Colonic mucosa (tissue), 4 donors: ENCODE measurements around the gene STAB1. TPM values are rescaled to one million over a fixed set of nuclear protein-coding genes. Genes with fewer than 3 reads are reported as not detected.

Experiments
- DNase-seq: peaks from one replicate; pipeline ENCODE4 v3.0.0-alpha.2; 2020
- H3K27ac ChIP-seq: fragments of 200-600 bp; one replicate; pipeline ENCODE4 v1.8.0; 2021
- H3K27me3 ChIP-seq: fragments of 200-600 bp; one replicate; pipeline ENCODE4 v1.8.0; 2021
- H3K36me3 ChIP-seq: fragments of 200-600 bp; one replicate; pipeline ENCODE4 v1.8.0; 2021
- H3K4me1 ChIP-seq: fragments of 200-600 bp; one replicate; pipeline ENCODE4 v1.8.0; 2021; ENCODE audit warnings: mild to moderate bottlenecking
- H3K4me3 ChIP-seq: fragments of 200-600 bp; one replicate; pipeline ENCODE4 v1.8.0; 2021
- H3K9ac ChIP-seq, 2 donors: one replicate each; pipeline ENCODE4 v1.7.0; 2013; ENCODE audit warnings: control low read depth in 2 of 2, low read depth in 2 of 2, low read length in 2 of 2
- H3K9me3 ChIP-seq: fragments of 200-600 bp; one replicate; pipeline ENCODE4 v1.8.0; 2021
- intact Hi-C: fragments of 100-400 bp; cut with DNase I; formaldehyde crosslinking; loops from one replicate; pipeline ENCODE4 v1.14.1; 2022
- total RNA-seq, 2 donors: library from RNA; stranded (reverse); fragmentation: NEBNext Ultra II Directional in 1 of 2; extraction: Animal tissue kit (Norgen Biotek cat#: 25700) in 1 of 2; gene quantifications; one replicate each; pipeline ENCODE4 v1.2.1, GENCODE V29; 2021
- TF ChIP-seq, protein P1 (sequence below): fragments of 200-600 bp; IDR thresholded peaks from one replicate; pipeline ENCODE4 v1.8.0; 2022; ENCODE audit warnings: antibody characterized with exemption, mild to moderate bottlenecking
- donor health status: healthy.
- donor health status: DM: no; HTN: no; CAD: no.
- donor health status: DM: no; HTN: no; CAD: no.

STAB1 gene
- total RNA-seq, 2 donors from 2014 or later: 41.1 to 46.5 TPM

DNA sequence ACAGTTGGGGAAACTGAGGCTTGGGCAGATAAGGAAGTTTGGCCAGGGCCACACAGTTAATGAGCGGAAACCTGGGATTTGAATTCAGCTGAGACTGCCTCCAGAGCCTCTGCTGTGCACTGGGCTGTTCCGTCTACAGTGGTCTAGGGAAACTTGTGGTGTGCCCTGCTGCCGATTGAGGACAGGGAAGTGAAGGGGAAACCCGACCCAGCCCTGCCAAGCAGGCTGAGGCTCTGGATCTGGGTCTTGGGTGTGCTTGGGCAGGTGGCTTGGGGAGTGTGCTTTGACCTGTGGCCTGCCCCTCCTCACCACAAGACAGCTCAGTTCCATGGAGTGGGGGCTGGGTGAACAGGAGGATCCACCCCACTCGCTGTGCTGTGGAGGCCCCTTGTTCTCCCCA, 22.1 kb upstream of the STAB1 start:
- Histone ChIP-seq H3K27me3 (no peaks in the 10 kb centered on the region), H3K4me1 (no peaks in the 10 kb centered on the region), H3K27ac (no peak overlapping the region), H3K4me3 (no peak overlapping the region), H3K36me3 (peaks cover 5% of the 10 kb centered on the region), H3K9me3 (no peaks in the 10 kb centered on the region), H3K9ac (no peak overlapping the region)
- intact Hi-C loops: no loop called here
- TF ChIP-seq, protein P1, sequence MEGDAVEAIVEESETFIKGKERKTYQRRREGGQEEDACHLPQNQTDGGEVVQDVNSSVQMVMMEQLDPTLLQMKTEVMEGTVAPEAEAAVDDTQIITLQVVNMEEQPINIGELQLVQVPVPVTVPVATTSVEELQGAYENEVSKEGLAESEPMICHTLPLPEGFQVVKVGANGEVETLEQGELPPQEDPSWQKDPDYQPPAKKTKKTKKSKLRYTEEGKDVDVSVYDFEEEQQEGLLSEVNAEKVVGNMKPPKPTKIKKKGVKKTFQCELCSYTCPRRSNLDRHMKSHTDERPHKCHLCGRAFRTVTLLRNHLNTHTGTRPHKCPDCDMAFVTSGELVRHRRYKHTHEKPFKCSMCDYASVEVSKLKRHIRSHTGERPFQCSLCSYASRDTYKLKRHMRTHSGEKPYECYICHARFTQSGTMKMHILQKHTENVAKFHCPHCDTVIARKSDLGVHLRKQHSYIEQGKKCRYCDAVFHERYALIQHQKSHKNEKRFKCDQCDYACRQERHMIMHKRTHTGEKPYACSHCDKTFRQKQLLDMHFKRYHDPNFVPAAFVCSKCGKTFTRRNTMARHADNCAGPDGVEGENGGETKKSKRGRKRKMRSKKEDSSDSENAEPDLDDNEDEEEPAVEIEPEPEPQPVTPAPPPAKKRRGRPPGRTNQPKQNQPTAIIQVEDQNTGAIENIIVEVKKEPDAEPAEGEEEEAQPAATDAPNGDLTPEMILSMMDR: no peak
- no peak for DNase-seq

DNA sequence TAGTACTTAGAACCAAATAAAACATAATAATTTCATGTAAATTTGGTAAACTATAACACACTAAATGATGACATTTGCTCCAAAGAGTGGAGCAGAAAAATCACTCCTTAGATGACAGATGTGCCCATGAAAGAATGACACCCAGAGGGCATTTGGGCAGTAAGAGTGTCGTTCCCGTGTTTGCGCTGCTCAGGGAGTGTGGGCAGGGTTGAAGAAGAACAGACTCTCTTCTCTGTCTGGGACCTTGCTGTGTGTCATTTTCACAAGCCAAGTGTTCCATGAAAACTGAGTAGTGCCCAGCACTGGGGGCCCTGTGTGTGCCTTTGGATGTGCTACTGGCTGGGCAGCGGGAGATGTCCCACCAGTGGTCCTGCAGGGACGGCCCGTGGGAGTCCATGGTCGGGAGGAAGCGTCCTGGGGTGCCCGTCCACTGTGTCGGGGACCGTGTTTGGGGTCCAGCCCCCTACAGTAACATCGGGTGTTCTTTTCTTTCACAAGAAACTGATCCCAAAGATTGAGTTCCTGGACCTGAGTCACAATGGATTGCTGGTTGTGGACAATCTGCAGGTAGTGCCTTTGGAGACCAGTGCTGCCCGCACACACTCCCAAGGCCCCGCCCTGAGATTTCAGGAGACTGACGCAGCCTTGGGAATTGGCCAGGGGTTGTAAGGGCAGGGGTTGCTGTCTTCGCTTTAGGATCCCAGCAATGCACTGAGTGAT, 17.9 kb upstream of the STAB1 start:
- TF ChIP-seq, protein P1: no peak
- H3K9me3 ChIP-seq: no peaks in the 10 kb centered on the region
- peaks cover 11% of the 10 kb centered on the region for H3K36me3 ChIP-seq
- H3K9ac ChIP-seq: no peak overlapping the region
- H3K27me3 ChIP-seq: no peaks in the 10 kb centered on the region
- H3K27ac ChIP-seq: no peak overlapping the region
- intact Hi-C loops: no loop called here
- DNase-seq: no peak
- H3K4me1 ChIP-seq: no peaks in the 10 kb centered on the region
- H3K4me3 ChIP-seq: no peak overlapping the region

DNA sequence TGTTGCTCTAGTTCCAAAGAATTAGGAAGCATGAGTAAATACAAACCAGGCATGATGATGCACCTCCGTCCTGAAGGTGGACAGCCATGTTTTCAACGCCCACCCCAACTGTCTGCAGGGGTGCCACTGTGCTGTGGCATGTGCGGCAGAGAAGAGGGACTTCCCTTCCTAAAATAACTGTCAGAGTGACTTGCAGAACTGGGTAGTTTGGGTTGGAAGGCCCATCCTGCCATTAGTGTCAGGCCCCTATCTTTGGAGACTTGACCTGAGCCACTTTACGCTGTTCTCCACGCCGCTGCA, 17.4 kb upstream of the STAB1 start:
- intact Hi-C loops: no loop called here
- no peaks in the 10 kb centered on the region for H3K27me3 ChIP-seq
- H3K9me3 ChIP-seq: no peaks in the 10 kb centered on the region
- no peak overlapping the region for H3K4me3 ChIP-seq
- TF ChIP-seq, protein P1: no peak
- peaks cover 11% of the 10 kb centered on the region for H3K36me3 ChIP-seq
- no peaks in the 10 kb centered on the region for H3K4me1 ChIP-seq
- DNase-seq: no peak
- H3K27ac ChIP-seq: no peak overlapping the region
- H3K9ac ChIP-seq: no peak overlapping the region

GRCh38 chr3:52479037-52479876, 15.9 kb upstream of the STAB1 start:
- TF ChIP-seq, protein P1: no peak
- H3K4me1 ChIP-seq: no peaks in the 10 kb centered on the region
- H3K27ac ChIP-seq: no peak overlapping the region
- no peak overlapping the region for H3K9ac ChIP-seq
- peaks cover 11% of the 10 kb centered on the region for H3K36me3 ChIP-seq
- intact Hi-C loops: no loop called here
- no peaks in the 10 kb centered on the region for H3K27me3 ChIP-seq
- no peak for DNase-seq
- H3K4me3 ChIP-seq: no peak overlapping the region
- no peaks in the 10 kb centered on the region for H3K9me3 ChIP-seq

DNA sequence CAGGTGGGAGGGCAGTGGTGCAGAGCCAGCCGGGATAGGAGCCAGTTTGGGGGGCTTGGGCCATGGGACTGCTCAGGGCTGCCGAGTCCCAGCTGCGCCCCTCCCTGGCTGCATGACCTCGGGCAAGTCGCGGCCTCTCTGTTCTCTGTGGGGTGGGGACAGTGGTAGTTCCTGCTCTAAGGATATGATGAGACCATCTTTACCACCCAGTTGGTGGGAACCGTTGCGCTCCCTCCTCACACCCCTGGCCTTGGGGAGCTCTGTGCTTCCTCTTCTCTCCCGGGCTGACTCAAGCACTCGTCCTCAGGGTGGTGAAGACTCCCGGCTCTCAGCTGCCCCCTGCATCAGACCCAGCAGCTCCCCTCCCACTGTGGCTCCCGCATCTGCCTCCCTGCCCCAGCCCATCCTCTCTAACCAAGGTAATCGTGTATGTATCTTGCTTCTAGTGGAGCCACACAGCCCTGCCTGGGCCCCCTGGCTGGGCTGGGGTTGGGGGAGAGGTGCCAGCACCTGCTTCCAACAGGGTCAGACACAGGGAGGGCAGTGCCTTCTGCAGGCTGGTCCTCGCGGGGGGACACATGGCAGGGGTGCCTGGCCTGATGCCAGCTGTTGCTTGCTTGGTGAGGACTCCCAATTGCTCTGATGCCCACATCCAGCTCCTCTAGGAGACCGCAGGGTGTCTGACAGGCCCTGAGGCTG, 15.1 kb upstream of the STAB1 start:
- Histone ChIP-seq H3K4me1 (no peaks in the 10 kb centered on the region), H3K27me3 (no peaks in the 10 kb centered on the region), H3K4me3 (no peak overlapping the region), H3K27ac (no peak overlapping the region), H3K9ac (no peak overlapping the region), H3K36me3 (peaks cover 11% of the 10 kb centered on the region), H3K9me3 (no peaks in the 10 kb centered on the region)
- TF ChIP-seq, protein P1: no peak
- intact Hi-C loops: no loop called here
- DNase-seq: no peak
